ENCODE results near the gene POLE. TPM values are rescaled to one million over a fixed set of nuclear protein-coding genes. Genes with fewer than 3 reads are reported as not detected.

The POLE gene
- polyA plus RNA-seq, 1 of the 3 experiments (the other 2 are of a cell fraction): 20.1 TPM

DNA sequence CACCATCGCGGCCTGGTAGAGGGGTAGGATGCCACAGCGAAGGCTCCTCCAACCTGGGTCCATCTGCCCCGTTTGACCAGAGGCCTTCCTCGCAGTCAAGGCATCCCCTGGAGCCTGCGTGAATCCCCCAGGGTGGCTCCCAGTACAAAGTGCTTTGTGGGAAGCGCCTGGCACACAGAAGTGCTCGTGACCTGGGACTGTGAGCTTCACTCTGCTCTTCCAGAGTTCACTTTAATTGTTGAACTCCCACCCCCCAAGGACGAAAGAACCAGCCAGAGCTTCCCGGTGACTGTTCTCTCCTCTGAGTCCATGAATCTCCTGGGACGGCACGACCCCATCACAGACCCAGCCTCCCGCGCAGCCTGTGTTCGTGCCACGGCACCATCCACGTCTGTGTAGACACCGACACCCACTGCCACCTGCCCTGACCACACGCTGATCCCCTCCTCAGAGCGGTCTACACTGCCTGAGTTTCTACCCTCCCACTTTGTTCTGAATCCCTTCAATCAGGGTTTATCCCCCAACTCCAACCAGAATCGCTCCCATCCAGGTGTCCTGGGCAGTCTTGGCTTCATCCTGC, 52.6 kb downstream of the POLE start (continued):
- TF ChIP-seq FOXJ3 (CRISPR knock-in tag; IDR thresholded peaks at IDR 0.05) (no peak), MEF2A (IDR thresholded peaks at IDR 0.05; ENCODE audit: borderline replicate concordance, low read depth) (no peak)
- TF ChIP-seq, protein P1, sequence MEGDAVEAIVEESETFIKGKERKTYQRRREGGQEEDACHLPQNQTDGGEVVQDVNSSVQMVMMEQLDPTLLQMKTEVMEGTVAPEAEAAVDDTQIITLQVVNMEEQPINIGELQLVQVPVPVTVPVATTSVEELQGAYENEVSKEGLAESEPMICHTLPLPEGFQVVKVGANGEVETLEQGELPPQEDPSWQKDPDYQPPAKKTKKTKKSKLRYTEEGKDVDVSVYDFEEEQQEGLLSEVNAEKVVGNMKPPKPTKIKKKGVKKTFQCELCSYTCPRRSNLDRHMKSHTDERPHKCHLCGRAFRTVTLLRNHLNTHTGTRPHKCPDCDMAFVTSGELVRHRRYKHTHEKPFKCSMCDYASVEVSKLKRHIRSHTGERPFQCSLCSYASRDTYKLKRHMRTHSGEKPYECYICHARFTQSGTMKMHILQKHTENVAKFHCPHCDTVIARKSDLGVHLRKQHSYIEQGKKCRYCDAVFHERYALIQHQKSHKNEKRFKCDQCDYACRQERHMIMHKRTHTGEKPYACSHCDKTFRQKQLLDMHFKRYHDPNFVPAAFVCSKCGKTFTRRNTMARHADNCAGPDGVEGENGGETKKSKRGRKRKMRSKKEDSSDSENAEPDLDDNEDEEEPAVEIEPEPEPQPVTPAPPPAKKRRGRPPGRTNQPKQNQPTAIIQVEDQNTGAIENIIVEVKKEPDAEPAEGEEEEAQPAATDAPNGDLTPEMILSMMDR (IDR thresholded peaks at IDR 0.05): no peak
- TF ChIP-seq, protein P2, sequence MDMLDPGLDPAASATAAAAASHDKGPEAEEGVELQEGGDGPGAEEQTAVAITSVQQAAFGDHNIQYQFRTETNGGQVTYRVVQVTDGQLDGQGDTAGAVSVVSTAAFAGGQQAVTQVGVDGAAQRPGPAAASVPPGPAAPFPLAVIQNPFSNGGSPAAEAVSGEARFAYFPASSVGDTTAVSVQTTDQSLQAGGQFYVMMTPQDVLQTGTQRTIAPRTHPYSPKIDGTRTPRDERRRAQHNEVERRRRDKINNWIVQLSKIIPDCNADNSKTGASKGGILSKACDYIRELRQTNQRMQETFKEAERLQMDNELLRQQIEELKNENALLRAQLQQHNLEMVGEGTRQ (IDR thresholded peaks at IDR 0.05; ENCODE audit: borderline replicate concordance, low read depth, low read length): no peak

DNA sequence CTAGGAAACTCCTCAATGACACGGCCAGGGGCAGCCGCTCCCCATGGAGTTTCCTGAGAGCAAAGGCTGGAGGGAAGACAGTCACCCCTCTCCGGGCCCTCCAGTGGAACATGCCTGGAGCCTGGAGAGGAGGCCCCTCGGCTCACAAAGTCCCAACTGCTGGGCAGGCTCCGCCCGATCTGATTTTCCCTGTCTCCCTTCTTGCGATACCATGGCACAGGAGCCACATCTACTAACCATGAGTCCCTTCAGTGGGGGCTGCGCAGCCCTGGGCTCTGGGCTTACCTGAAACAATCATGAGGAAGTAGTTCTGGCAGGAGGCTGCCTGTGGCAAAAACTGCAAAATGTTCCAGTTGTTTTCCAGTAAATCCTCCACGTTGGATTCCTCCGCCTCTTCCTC, 53.2 kb downstream of the POLE start:
- H4K20me1 ChIP-seq (ENCODE audit: insufficient read depth): no peaks in the 10 kb centered on the region
- no peak overlapping the region for H3K4me3 ChIP-seq (ENCODE audit: low read depth in 2 of 2, low read length in 1 of 2)
- H3K27ac ChIP-seq (ENCODE audit: low read depth in 2 of 2, low read length in 1 of 2): no peak overlapping the region
- no peak overlapping the region for H2AFZ ChIP-seq (ENCODE audit: low read depth)
- TF ChIP-seq EP300 (IDR thresholded peaks at IDR 0.05; ENCODE audit: borderline replicate concordance in 1 of 2, low read depth in 1 of 2, low read length in 1 of 2) (no peak), RAD21 (IDR thresholded peaks at IDR 0.05; ENCODE audit: low read length) (no peak), RFX5 (IDR thresholded peaks at IDR 0.05; ENCODE audit: low read length) (no peak), GATA2 (CRISPR knock-in tag; IDR thresholded peaks at IDR 0.05) (no peak), TAF1 (IDR thresholded peaks at IDR 0.05; ENCODE audit: borderline replicate concordance, low read depth, low read length) (no peak), CHD2 (IDR thresholded peaks at IDR 0.05; ENCODE audit: low read length, partially characterized antibody) (no peak), GABPA (IDR thresholded peaks at IDR 0.05; ENCODE audit: low read depth) (no peak), FOXJ3 (CRISPR knock-in tag; IDR thresholded peaks at IDR 0.05) (no peak), NFIC (IDR thresholded peaks at IDR 0.05; ENCODE audit: borderline replicate concordance) (no peak), FOXM1 (IDR thresholded peaks at IDR 0.05; ENCODE audit: low read depth) (no peak), SMC3 (IDR thresholded peaks at IDR 0.05; ENCODE audit: low read depth, low read length) (no peak), SIN3A (IDR thresholded peaks at IDR 0.05; ENCODE audit: borderline replicate concordance, low read depth, low read length) (no peak)
- TF ChIP-seq, protein P3, sequence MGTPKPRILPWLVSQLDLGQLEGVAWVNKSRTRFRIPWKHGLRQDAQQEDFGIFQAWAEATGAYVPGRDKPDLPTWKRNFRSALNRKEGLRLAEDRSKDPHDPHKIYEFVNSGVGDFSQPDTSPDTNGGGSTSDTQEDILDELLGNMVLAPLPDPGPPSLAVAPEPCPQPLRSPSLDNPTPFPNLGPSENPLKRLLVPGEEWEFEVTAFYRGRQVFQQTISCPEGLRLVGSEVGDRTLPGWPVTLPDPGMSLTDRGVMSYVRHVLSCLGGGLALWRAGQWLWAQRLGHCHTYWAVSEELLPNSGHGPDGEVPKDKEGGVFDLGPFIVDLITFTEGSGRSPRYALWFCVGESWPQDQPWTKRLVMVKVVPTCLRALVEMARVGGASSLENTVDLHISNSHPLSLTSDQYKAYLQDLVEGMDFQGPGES (IDR thresholded peaks at IDR 0.05; ENCODE audit: low read depth, low read length): no peak
- TF ChIP-seq, protein P2 (IDR thresholded peaks at IDR 0.05; ENCODE audit: borderline replicate concordance, low read depth, low read length): no peak
- TF ChIP-seq, protein P4, sequence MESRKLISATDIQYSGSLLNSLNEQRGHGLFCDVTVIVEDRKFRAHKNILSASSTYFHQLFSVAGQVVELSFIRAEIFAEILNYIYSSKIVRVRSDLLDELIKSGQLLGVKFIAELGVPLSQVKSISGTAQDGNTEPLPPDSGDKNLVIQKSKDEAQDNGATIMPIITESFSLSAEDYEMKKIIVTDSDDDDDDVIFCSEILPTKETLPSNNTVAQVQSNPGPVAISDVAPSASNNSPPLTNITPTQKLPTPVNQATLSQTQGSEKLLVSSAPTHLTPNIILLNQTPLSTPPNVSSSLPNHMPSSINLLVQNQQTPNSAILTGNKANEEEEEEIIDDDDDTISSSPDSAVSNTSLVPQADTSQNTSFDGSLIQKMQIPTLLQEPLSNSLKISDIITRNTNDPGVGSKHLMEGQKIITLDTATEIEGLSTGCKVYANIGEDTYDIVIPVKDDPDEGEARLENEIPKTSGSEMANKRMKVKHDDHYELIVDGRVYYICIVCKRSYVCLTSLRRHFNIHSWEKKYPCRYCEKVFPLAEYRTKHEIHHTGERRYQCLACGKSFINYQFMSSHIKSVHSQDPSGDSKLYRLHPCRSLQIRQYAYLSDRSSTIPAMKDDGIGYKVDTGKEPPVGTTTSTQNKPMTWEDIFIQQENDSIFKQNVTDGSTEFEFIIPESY (IDR thresholded peaks at IDR 0.05; ENCODE audit: borderline replicate concordance, low read depth): no peak
- TF ChIP-seq, protein P1 (IDR thresholded peaks at IDR 0.05): no peak
- no peaks in the 10 kb centered on the region for H3F3A ChIP-seq (replicated peaks; ENCODE audit: insufficient read depth)
- H3K9me3 ChIP-seq: no peaks in the 10 kb centered on the region
- peaks cover 0 to 34% of the 10 kb centered on the region in 2 experiments for H3K36me3 ChIP-seq (replicated peaks in 1 of 2; ENCODE audit: control insufficient read depth in 1 of 2, insufficient read depth in 2 of 2, low read length in 1 of 2)
- no peaks in the 10 kb centered on the region for H3K79me2 ChIP-seq (ENCODE audit: insufficient read depth)
- DNase-seq: no peak
- no peak overlapping the region for H3K4me2 ChIP-seq
- no peak overlapping the region for H3K9ac ChIP-seq
- 93% methylated on average over 8 of the region's 10 CpGs for WGBS (ENCODE audit: low lambda C conversion rate)
- ChIA-PET CTCF (interaction anchor here (1.9 kb wide), 1 partner anchor 19 kb away, joined by 8 read pairs; no protein-coding TSS in a partner anchor), POLR2A (no interaction called here)
- no peaks in the 10 kb centered on the region for H3K4me1 ChIP-seq (ENCODE audit: control insufficient read depth in 1 of 2, insufficient read depth in 2 of 2, low read depth in 1 of 2, low read length in 1 of 2)
- no peaks in the 10 kb centered on the region for H3K27me3 ChIP-seq (ENCODE audit: insufficient read depth)
- no peaks in the 10 kb centered on the region for H3K9me2 ChIP-seq

Measured in SK-N-SH (cell line).